ENCODE measurements around the gene APBA2. TPM values are rescaled to one million over a fixed set of nuclear protein-coding genes. Genes with fewer than 3 reads are reported as not detected.

Gene APBA2
- total RNA-seq, 1 donor from 2014 or later = 3.4 TPM

- no peak for DNase-seq (ENCODE audit: low spot score)
Measured at GRCh38 chr15:28935316-28935715, 49.5 kb downstream of the APBA2 start.

GRCh38 chr15:28936081-28936480 lies 50.3 kb downstream of the APBA2 start:
- DNase-seq (ENCODE audit: low spot score) = no peak

- no peak for DNase-seq (ENCODE audit: low spot score)
Measured at GRCh38 chr15:28936481-28936881, 50.7 kb downstream of the APBA2 start.

- DNase-seq (ENCODE audit: low spot score) = no peak
Measured at GRCh38 chr15:28937271-28937670, 51.5 kb downstream of the APBA2 start.

GRCh38 chr15:28942046-28942445 lies 56.3 kb downstream of the APBA2 start:
- DNase-seq (ENCODE audit: low spot score) = no peak

- DNase-seq (ENCODE audit: low spot score) = no peak
Measured at GRCh38 chr15:28942571-28942970, 56.8 kb downstream of the APBA2 start.

GRCh38 chr15:28943146-28943545 lies 57.4 kb downstream of the APBA2 start:
- no peak for DNase-seq (ENCODE audit: low spot score)

GRCh38 chr15:28943611-28944230 lies 57.9 kb downstream of the APBA2 start:
- DNase-seq (ENCODE audit: low spot score) = no peak

- DNase-seq (ENCODE audit: low spot score) = no peak
Measured at GRCh38 chr15:28944286-28944685, 58.5 kb downstream of the APBA2 start.

- DNase-seq (ENCODE audit: low spot score) = no peak
Measured at GRCh38 chr15:28944696-28945300, 59.0 kb downstream of the APBA2 start.

GRCh38 chr15:28945626-28946230 lies 60.0 kb downstream of the APBA2 start:
- DNase-seq (ENCODE audit: low spot score) = no peak

GRCh38 chr15:28946803-28947202 lies 61.0 kb downstream of the APBA2 start:
- DNase-seq (ENCODE audit: low spot score) = no peak

- no peak for DNase-seq (ENCODE audit: low spot score)
Measured at GRCh38 chr15:28947221-28947674, 61.5 kb downstream of the APBA2 start.

GRCh38 chr15:28948036-28948435 lies 62.3 kb downstream of the APBA2 start:
- no peak for DNase-seq (ENCODE audit: low spot score)

- no peak for DNase-seq (ENCODE audit: low spot score)
Measured at GRCh38 chr15:28950916-28951315, 65.1 kb downstream of the APBA2 start.

- no peak for DNase-seq (ENCODE audit: low spot score)
Measured at GRCh38 chr15:28952666-28953491, 67.1 kb downstream of the APBA2 start.

- DNase-seq (ENCODE audit: low spot score) = no peak
Measured at GRCh38 chr15:28953573-28954195, 67.9 kb downstream of the APBA2 start.

GRCh38 chr15:28954466-28955159 lies 68.8 kb downstream of the APBA2 start:
- DNase-seq (ENCODE audit: low spot score) = no peak

GRCh38 chr15:28955160-28955992 lies 69.6 kb downstream of the APBA2 start:
- no peak for DNase-seq (ENCODE audit: low spot score)

- no peak for DNase-seq (ENCODE audit: low spot score)
Measured at GRCh38 chr15:28955993-28956421, 70.2 kb downstream of the APBA2 start.
